ENCODE data around the gene ATN1.

- TF ChIP-seq MAFK (IDR thresholded peaks at IDR 0.05; ENCODE audit: low read depth, low read length), result no peak
- TF ChIP-seq CTCF (conservative IDR thresholded peaks at IDR 0.05; ENCODE audit: low read depth, low read length), result no peak
- no peak for TF ChIP-seq BHLHE40 (IDR thresholded peaks at IDR 0.05; ENCODE audit: low read depth, low read length)
- no peak for TF ChIP-seq MXI1 (IDR thresholded peaks at IDR 0.05; ENCODE audit: borderline replicate concordance, low read depth, low read length)
- no peak for TF ChIP-seq RAD21 (IDR thresholded peaks at IDR 0.05; ENCODE audit: low read length)
- TF ChIP-seq RFX5 (IDR thresholded peaks at IDR 0.05; ENCODE audit: low read depth, low read length), result no peak
- TF ChIP-seq RCOR1 (IDR thresholded peaks at IDR 0.05; ENCODE audit: insufficient replicate concordance, low read length), result no peak
Measured at GRCh38 chr12:6928703-6929407, 1.1 kb downstream of the ATN1 start.

All from IMR-90 (cell line).